ENCODE results near the gene RANGAP1.

RANGAP1 gene

GRCh38 chr22:41257696-41258095, 28.3 kb downstream of the RANGAP1 start:
- no peak for DNase-seq (ENCODE audit: low read depth)

- DNase-seq (ENCODE audit: low read depth), result no peak
These were observed 29.4 kb downstream of the RANGAP1 start for GRCh38 chr22:41256254-41257253.

GRCh38 chr22:41254230-41254629, 31.8 kb downstream of the RANGAP1 start:
- DNase-seq (ENCODE audit: low read depth), result no peak

- DNase-seq (ENCODE audit: low read depth), result no peak
These were observed 33.6 kb downstream of the RANGAP1 start for GRCh38 chr22:41252365-41252764.

GRCh38 chr22:41250127-41250526, 35.9 kb downstream of the RANGAP1 start:
- no peak for DNase-seq (ENCODE audit: low read depth)

- DNase-seq (ENCODE audit: low read depth), result no peak
These were observed 36.5 kb downstream of the RANGAP1 start for GRCh38 chr22:41249442-41249841.

GRCh38 chr22:41248758-41249157, 37.2 kb downstream of the RANGAP1 start:
- DNase-seq (ENCODE audit: low read depth), result no peak

- no peak for DNase-seq (ENCODE audit: low read depth)
These were observed 37.7 kb downstream of the RANGAP1 start for GRCh38 chr22:41248314-41248713.

- DNase-seq (ENCODE audit: low read depth), result no peak
These were observed 38.3 kb downstream of the RANGAP1 start for GRCh38 chr22:41247703-41248102.

GRCh38 chr22:41245917-41246499, 40.0 kb downstream of the RANGAP1 start:
- no peak for DNase-seq (ENCODE audit: low read depth)

GRCh38 chr22:41243361-41243760, 42.6 kb downstream of the RANGAP1 start:
- no peak for DNase-seq (ENCODE audit: low read depth)

GRCh38 chr22:41242396-41243117, 43.4 kb downstream of the RANGAP1 start:
- no peak for DNase-seq (ENCODE audit: low read depth)

- no peak for DNase-seq (ENCODE audit: low read depth)
These were observed 44.8 kb downstream of the RANGAP1 start for GRCh38 chr22:41241133-41241676.

- no peak for DNase-seq (ENCODE audit: low read depth)
These were observed 45.4 kb downstream of the RANGAP1 start, which contains the start of gene CHADL for GRCh38 chr22:41240377-41241132. TSS of gene CHADL (minus strand) at chr22:41240931. CDS start at chr22:41240881, 50 bp downstream.

GRCh38 chr22:41239443-41240128, 46.4 kb downstream of the RANGAP1 start:
- DNase-seq (ENCODE audit: low read depth), result no peak

- no peak for DNase-seq (ENCODE audit: low read depth)
These were observed 47.2 kb downstream of the RANGAP1 start for GRCh38 chr22:41238570-41239442.

GRCh38 chr22:41237707-41238569, 48.0 kb downstream of the RANGAP1 start:
- peak; percentile 64 for DNase-seq (ENCODE audit: low read depth)

- DNase-seq (ENCODE audit: low read depth), result no peak
These were observed 48.8 kb downstream of the RANGAP1 start for GRCh38 chr22:41237036-41237706.
